Fibroblast of villous mesenchyme (primary cell): ENCODE measurements around the gene AGBL4. TPM values are rescaled to one million over a fixed set of nuclear protein-coding genes. Genes with fewer than 3 reads are reported as not detected.

ENCODE experiments used
- DNase-seq: peaks from one replicate; pipeline ENCODE4 v3.0.0-alpha.2; 2010; ENCODE audit warnings: low read depth
- H3K4me3 ChIP-seq: 2 replicates; pipeline ENCODE4 v1.5.1; 2011; ENCODE audit warnings: low read depth, mild to moderate bottlenecking, low read length
- total RNA-seq: library from RNA; depleted of rRNA; stranded (reverse); fragments of >200 nt; gene quantifications from 2 replicates; pipeline ENCODE4 v1.2.3, GENCODE V29; 2012
- TF ChIP-seq, protein P1 (sequence below): IDR thresholded peaks from 2 replicates; pipeline ENCODE4 v1.5.1; 2012; ENCODE audit warnings: low read depth, mild to moderate bottlenecking, low read length; ENCODE audit not compliant: insufficient read depth

The AGBL4 gene
- total RNA-seq, 1 donor = not detected

DNA sequence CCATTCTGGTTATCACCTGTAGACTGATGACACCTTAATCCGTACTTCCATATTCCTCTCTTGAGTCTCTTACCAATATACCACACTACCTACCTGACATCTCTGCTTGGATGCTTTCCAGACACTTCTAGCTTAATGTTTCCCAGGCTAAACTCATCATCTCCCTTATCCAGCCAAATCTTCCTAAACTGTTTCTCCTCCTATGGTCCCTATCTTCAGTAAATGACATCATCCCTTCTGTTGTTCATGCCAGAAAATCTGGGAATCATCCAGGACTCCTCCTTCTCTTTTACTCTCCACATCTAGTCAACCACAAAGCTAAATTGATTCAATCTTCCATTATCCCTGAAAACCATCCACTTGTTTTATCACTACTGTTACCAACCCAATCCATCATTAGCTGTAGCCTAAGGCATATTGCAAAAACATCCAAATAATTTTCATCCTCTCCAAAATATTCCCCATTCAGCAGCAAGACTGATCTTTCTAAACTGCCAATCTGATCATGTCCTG is 783.0 kb downstream of the AGBL4 start:
- TF ChIP-seq, protein P1, sequence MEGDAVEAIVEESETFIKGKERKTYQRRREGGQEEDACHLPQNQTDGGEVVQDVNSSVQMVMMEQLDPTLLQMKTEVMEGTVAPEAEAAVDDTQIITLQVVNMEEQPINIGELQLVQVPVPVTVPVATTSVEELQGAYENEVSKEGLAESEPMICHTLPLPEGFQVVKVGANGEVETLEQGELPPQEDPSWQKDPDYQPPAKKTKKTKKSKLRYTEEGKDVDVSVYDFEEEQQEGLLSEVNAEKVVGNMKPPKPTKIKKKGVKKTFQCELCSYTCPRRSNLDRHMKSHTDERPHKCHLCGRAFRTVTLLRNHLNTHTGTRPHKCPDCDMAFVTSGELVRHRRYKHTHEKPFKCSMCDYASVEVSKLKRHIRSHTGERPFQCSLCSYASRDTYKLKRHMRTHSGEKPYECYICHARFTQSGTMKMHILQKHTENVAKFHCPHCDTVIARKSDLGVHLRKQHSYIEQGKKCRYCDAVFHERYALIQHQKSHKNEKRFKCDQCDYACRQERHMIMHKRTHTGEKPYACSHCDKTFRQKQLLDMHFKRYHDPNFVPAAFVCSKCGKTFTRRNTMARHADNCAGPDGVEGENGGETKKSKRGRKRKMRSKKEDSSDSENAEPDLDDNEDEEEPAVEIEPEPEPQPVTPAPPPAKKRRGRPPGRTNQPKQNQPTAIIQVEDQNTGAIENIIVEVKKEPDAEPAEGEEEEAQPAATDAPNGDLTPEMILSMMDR = no peak
- no peak overlapping the region for H3K4me3 ChIP-seq
- no peak for DNase-seq

GRCh38 chr1:49234988-49235387 is 788.8 kb downstream of the AGBL4 start:
- no peak for DNase-seq
- H3K4me3 ChIP-seq = no peak overlapping the region
- TF ChIP-seq, protein P1 = no peak

DNA sequence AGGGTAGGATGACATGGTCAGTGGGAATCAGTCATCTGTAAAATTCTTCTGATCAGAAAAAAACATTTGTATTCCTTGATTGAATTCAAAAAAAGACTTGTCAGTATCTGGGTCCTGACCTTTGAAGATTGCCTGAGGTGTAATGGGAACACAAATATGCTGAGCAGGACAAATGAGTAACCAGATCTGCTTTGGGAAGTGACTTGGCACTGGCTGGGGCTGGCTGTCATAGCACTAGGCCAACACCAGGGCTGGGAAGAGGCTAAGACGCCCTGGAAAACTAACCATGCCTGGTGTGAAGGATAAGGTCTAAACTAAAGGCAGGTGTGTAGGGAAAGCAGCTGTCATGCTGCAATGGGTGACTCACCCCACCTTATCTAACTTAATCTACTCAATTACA is 794.2 kb downstream of the AGBL4 start:
- no peak overlapping the region for H3K4me3 ChIP-seq
- DNase-seq = no peak
- TF ChIP-seq, protein P1 = no peak

DNA sequence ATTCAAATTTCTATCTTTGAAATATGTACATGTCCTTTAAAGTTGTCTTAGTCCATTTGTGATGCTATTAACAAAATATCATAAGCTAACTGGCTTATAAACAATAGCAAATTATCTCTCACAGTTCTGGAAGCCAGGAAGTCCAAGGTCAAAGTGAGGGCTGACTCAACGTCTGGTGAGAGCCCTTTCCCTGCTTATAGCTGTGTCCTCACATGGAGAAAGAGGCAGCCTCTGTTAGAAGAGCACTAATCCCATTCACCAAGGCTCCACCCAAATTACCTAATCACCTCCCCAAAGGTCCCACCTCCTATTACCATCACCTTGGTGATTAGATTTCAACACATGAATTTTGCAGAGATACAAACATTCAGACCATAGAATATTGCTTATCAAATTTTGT is 797.0 kb downstream of the AGBL4 start:
- DNase-seq = no peak
- H3K4me3 ChIP-seq = no peak overlapping the region
- TF ChIP-seq, protein P1 = no peak

DNA sequence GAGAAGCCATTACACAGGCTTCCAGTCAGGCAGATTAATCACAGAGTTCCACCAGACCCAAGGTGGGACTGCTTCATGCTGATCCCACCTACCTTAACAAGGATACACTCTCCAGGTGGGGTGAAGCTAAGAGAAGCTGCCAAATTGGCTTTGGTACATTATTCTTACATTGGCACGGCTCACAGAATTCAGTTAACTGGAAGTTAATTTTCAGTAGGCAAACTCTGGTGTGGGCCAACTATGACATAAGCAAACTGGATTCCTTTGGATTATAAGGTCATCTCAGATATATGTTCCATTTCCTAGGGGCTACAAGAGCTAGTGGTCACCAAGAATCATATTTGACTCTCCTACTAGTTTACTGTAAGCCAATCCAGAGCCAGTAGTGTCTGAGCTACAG is 798.3 kb downstream of the AGBL4 start:
- no peak for DNase-seq
- no peak overlapping the region for H3K4me3 ChIP-seq
- TF ChIP-seq, protein P1 = no peak

DNA sequence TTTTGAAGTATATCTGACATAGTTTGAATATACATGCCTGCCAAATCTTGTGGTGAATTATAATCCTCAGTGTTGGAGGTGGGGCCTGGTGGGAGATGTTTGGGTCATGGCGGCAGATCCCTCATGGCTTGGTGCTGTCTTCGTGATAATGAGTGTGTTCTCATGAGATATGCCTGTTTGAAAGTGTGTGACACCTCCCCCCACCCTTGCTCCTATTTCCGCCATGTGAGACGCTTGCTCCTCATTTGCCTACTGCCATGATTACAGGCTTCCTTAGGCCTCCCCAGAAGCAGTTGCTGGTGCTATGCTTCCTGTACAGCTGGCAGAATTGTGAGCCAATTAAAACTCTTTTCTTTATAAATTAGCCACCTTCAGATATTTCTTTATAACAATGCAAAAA is 810.5 kb downstream of the AGBL4 start:
- DNase-seq = no peak
- TF ChIP-seq, protein P1 = no peak
- no peak overlapping the region for H3K4me3 ChIP-seq

- no peak overlapping the region for H3K4me3 ChIP-seq
- DNase-seq = no peak
- TF ChIP-seq, protein P1 = no peak
Measured at GRCh38 chr1:49208712-49209111, 815.0 kb downstream of the AGBL4 start.
